B cell (primary cell): Measurements from ENCODE around the gene DTNBP1. TPM values are rescaled to one million over a fixed set of nuclear protein-coding genes. Genes with fewer than 3 reads are reported as not detected.

Experiments used
- ATAC-seq: fragments of 200-7000 bp; cut with Tn5 transposase; one replicate; pipeline ENCODE4 v1.10.0; 2021; ENCODE audit warnings: low read depth, mild to moderate bottlenecking, moderate number of reproducible peaks, moderate library complexity
- CTCF ChIA-PET: fragments of 350-600 bp; sonication (Branson Sonifier 250); formaldehyde crosslinking; loops from one replicate; lab custom pipeline; 2021; ENCODE audit warnings: antibody characterized with exemption, inconsistent platforms; lab: Charles Lee
- POLR2A ChIA-PET: fragments of 350-600 bp; sonication (Branson Sonifier 250); formaldehyde crosslinking; loops from one replicate; lab custom pipeline; 2021; ENCODE audit warnings: antibody characterized with exemption; lab: Charles Lee
- DNase-seq: peaks from one replicate; pipeline ENCODE4 v3.0.0; 2013
- H2AFZ ChIP-seq: 2 replicates; pipeline ENCODE4 v1.6.1; 2012; ENCODE audit warnings: mild to moderate bottlenecking, low read depth, low read length; ENCODE audit not compliant: insufficient read depth, poor library complexity, severe bottlenecking
- H3K27ac ChIP-seq, 2 donors: 1 replicate in 1 of 2; 2 replicates in 1 of 2; pipeline ENCODE4 v1.5.1; 2012 to 2013; ENCODE audit warnings: low read length in 2 of 2, mild to moderate bottlenecking in 2 of 2, moderate library complexity in 1 of 2
- H3K27me3 ChIP-seq, 4 experiments: fragments of 200-600 bp in 1 of 4; sonication (generic) in 1 of 4; replicated peaks in 1 of 4; 1 replicate in 2 of 4; 2 replicates in 2 of 4; pipeline versions ENCODE4 v1.6.1 to v1.7.0; 2013 to 2016; ENCODE audit warnings: low read length in 3 of 4, mild to moderate bottlenecking in 2 of 4, mixed read lengths in 1 of 4, moderate library complexity in 1 of 4; ENCODE audit not compliant: insufficient read depth in 4 of 4, control insufficient read depth in 3 of 4; ENCODE audit errors: control extremely low read depth in 1 of 4
- H3K36me3 ChIP-seq, 2 experiments: replicated peaks in 1 of 2; 1 replicate in 1 of 2; 2 replicates in 1 of 2; pipeline versions ENCODE4 v1.6.1 to v1.7.1; 2013; ENCODE audit warnings: low read length in 1 of 2; ENCODE audit not compliant: insufficient read depth in 2 of 2, control insufficient read depth in 1 of 2; ENCODE audit errors: control extremely low read depth in 1 of 2, extremely low read depth in 1 of 2
- H3K4me1 ChIP-seq, 2 donors: fragments of 200-600 bp in 1 of 2; sonication (generic) in 1 of 2; 1 replicate in 1 of 2; 2 replicates in 1 of 2; pipeline versions ENCODE4 v1.5.1 to v1.6.1; 2013 to 2017; ENCODE audit warnings: low read length in 2 of 2; ENCODE audit not compliant: control insufficient read depth in 2 of 2, insufficient read depth in 2 of 2
- H3K4me2 ChIP-seq: replicated peaks from 2 replicates; pipeline ENCODE3; 2012; ENCODE audit warnings: mild to moderate bottlenecking, low read depth, low read length; ENCODE audit not compliant: poor library complexity, severe bottlenecking
- H3K4me3 ChIP-seq, 5 experiments: fragments of 200-600 bp in 1 of 5; sonication (generic) in 1 of 5; 1 replicate in 3 of 5; 2 replicates in 2 of 5; pipeline versions ENCODE4 v1.5.1 to v1.7.0; 2011 to 2016; ENCODE audit warnings: low read length in 4 of 5, mild to moderate bottlenecking in 4 of 5, low read depth in 2 of 5, control low read depth in 1 of 5, moderate library complexity in 1 of 5; ENCODE audit not compliant: insufficient read depth in 1 of 5; ENCODE audit errors: control extremely low read depth in 1 of 5, extremely low read depth in 1 of 5
- H3K79me2 ChIP-seq: fragments of 200-600 bp; sonication (generic); one replicate; pipeline ENCODE4 v1.6.0; 2016; ENCODE audit warnings: low read length; ENCODE audit not compliant: control insufficient read depth, insufficient read depth
- H3K9ac ChIP-seq: fragments of 200-600 bp; sonication (generic); 2 replicates; pipeline ENCODE4 v1.6.1; 2017; ENCODE audit warnings: mild to moderate bottlenecking, low read length, moderate library complexity
- H3K9me3 ChIP-seq, 3 donors: one replicate each; pipeline versions ENCODE4 v1.6.1 to v1.7.1; 2013; ENCODE audit warnings: low read length in 2 of 3; ENCODE audit not compliant: control insufficient read depth in 2 of 3, insufficient read depth in 1 of 3; ENCODE audit errors: control extremely low read depth in 1 of 3
- H4K20me1 ChIP-seq: 2 replicates; pipeline ENCODE4 v1.6.0; 2012; ENCODE audit warnings: mild to moderate bottlenecking, low read length; ENCODE audit not compliant: insufficient read depth, control insufficient read depth, poor library complexity, severe bottlenecking
- H3K27ac Mint-ChIP-seq: one replicate; pipeline ENCODE4 v1.8.0; 2021; ENCODE audit warnings: mixed read lengths
- H3K27me3 Mint-ChIP-seq: one replicate; pipeline ENCODE4 v1.8.0; 2021; ENCODE audit warnings: mixed read lengths
- H3K4me1 Mint-ChIP-seq: one replicate; pipeline ENCODE4 v1.8.0; 2021; ENCODE audit warnings: mixed read lengths
- H3K4me3 Mint-ChIP-seq: one replicate; pipeline ENCODE4 v1.8.0; 2021; ENCODE audit warnings: mixed read lengths
- H3K9me3 Mint-ChIP-seq: one replicate; pipeline ENCODE4 v1.8.0; 2022; ENCODE audit warnings: mixed read lengths; ENCODE audit not compliant: insufficient read depth
- EZH2 ChIP-seq: IDR thresholded peaks from 2 replicates; pipeline ENCODE4 v1.6.1; 2012; ENCODE audit warnings: borderline replicate concordance, low read depth, mild to moderate bottlenecking, moderate library complexity, low read length; ENCODE audit not compliant: insufficient read depth, poor library complexity, severe bottlenecking
- WGBS: methylation state at CpG from one replicate; pipeline ENCODE4 v1.1.5; 2013; ENCODE audit warnings: missing lambda C conversion rate; ENCODE audit not compliant: insufficient coverage; 5-methylcytosine and 5-hydroxymethylcytosine counted together
- intact Hi-C: fragments of 100-400 bp; cut with micrococcal nuclease; formaldehyde crosslinking; loops from one replicate; pipeline ENCODE4 v1.10.0; 2022
- polyA plus RNA-seq: library from polyadenylated mRNA; depleted of rRNA; stranded (reverse); fragments of >200 nt; gene quantifications from 2 replicates; pipeline ENCODE4 v1.2.3, GENCODE V29; 2012
- total RNA-seq, 2 donors: library from RNA; stranded (reverse); fragments of 120-200 nt in 1 of 2; gene quantifications; 1 replicate in 1 of 2; 2 replicates in 1 of 2; pipeline versions ENCODE4 v1.2.3 to v1.2.4, GENCODE V29; 2013 to 2022
- TF ChIP-seq, protein P1 (sequence below): fragments of 200-600 bp; IDR thresholded peaks from one replicate; pipeline ENCODE4 v1.8.0; 2022; ENCODE audit warnings: antibody characterized with exemption, mild to moderate bottlenecking

The DTNBP1 gene
- total and polyA plus RNA-seq, 2 donors (not counting 1 experiment from before 2014, with no cell fraction given) = 31.4 to 73.0 TPM

DNA sequence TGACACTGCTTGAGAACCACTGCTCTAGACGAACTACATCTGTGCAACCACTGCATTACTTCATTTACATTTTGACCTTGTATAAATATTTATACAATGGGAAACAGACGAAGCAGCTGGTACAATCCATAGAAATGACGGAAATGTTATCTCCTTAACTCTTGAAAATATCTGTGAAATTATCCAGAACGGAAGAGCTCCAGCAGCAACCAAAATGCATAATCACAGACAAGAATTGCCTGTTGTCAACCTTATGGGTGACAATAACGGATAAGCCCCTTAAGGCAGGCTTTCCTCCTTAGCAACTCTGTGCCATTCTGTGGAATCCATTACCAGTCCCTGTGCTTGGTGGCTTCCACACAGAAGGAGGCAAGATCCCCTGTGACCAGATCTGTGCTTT lies 115.4 kb downstream of the DTNBP1 start:
- Mint-ChIP-seq H3K9me3 (peaks cover 4% of the 10 kb centered on the region), H3K4me3 (no peak overlapping the region), H3K27ac (no peak overlapping the region), H3K27me3 (no peaks in the 10 kb centered on the region), H3K4me1 (peaks cover 42% of the 10 kb centered on the region)
- WGBS = 98% methylated on average over 4 of the region's 5 CpGs
- ChIA-PET POLR2A (no interaction called here), CTCF (no interaction called here)
- H3K4me2 ChIP-seq = no peak overlapping the region
- H2AFZ ChIP-seq = no peak overlapping the region
- ATAC-seq (no peak), DNase-seq (no peak)
- H3K27ac ChIP-seq = no peak overlapping the region
- no peak for TF ChIP-seq EZH2
- TF ChIP-seq, protein P1, sequence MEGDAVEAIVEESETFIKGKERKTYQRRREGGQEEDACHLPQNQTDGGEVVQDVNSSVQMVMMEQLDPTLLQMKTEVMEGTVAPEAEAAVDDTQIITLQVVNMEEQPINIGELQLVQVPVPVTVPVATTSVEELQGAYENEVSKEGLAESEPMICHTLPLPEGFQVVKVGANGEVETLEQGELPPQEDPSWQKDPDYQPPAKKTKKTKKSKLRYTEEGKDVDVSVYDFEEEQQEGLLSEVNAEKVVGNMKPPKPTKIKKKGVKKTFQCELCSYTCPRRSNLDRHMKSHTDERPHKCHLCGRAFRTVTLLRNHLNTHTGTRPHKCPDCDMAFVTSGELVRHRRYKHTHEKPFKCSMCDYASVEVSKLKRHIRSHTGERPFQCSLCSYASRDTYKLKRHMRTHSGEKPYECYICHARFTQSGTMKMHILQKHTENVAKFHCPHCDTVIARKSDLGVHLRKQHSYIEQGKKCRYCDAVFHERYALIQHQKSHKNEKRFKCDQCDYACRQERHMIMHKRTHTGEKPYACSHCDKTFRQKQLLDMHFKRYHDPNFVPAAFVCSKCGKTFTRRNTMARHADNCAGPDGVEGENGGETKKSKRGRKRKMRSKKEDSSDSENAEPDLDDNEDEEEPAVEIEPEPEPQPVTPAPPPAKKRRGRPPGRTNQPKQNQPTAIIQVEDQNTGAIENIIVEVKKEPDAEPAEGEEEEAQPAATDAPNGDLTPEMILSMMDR = no peak
- H3K27me3 ChIP-seq = no peaks in the 10 kb centered on the region
- H3K79me2 ChIP-seq = peaks cover 64% of the 10 kb centered on the region
- no peak overlapping the region for H3K4me3 ChIP-seq
- intact Hi-C loops = no loop called here
- no peak overlapping the region for H3K9ac ChIP-seq
- peaks cover 6% of the 10 kb centered on the region for H4K20me1 ChIP-seq
- H3K36me3 ChIP-seq = no peaks in the 10 kb centered on the region
- peaks cover 0 to 14% (median 13%) of the 10 kb centered on the region in 3 donors for H3K9me3 ChIP-seq
- peaks cover 29 to 34% of the 10 kb centered on the region in 2 donors for H3K4me1 ChIP-seq

DNA sequence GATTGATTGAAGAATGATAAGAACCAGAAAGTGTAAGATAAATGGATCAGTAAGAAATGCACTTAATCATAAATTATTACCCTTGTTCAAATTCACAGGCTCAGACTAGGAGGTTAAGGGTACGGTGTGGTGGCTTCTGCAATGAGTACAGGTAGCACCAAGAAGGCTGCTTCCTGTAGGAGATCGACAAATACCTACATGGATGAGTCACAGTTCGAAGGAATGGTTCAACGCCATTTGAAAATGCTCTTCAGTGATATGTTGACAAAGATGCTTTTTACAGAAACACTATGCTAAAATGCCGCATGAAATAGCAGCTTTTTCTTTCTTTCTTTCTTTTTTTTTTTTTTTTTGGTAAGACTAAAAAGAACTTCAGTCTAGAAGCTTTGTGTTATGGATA lies 116.2 kb downstream of the DTNBP1 start:
- Histone ChIP-seq H4K20me1 (peaks cover 6% of the 10 kb centered on the region), H3K27me3 (no peaks in the 10 kb centered on the region), H3K4me2 (no peak overlapping the region), H3K79me2 (peaks cover 71% of the 10 kb centered on the region), H3K9me3 (peaks cover 0 to 14% (median 13%) of the 10 kb centered on the region in 3 donors), H3K27ac (no peak overlapping the region), H3K36me3 (no peaks in the 10 kb centered on the region), H3K9ac (no peak overlapping the region), H3K4me1 (peaks cover 21 to 26% of the 10 kb centered on the region in 2 donors), H2AFZ (no peak overlapping the region), H3K4me3 (no peak overlapping the region)
- intact Hi-C loops = no loop called here
- Mint-ChIP-seq H3K27ac (no peak overlapping the region), H3K9me3 (peaks cover 4% of the 10 kb centered on the region), H3K4me1 (peaks cover 35% of the 10 kb centered on the region), H3K4me3 (no peak overlapping the region), H3K27me3 (no peaks in the 10 kb centered on the region)
- ChIA-PET CTCF (interaction anchor here (0.7 kb wide), 1 partner anchor 1922 kb away, joined by 3 read pairs; no protein-coding TSS in a partner anchor), POLR2A (no interaction called here)
- ATAC-seq (no peak), DNase-seq (no peak)
- WGBS = no CpG with 5 or more reads among the region's 5 CpGs
- TF ChIP-seq, protein P1 = no peak
- no peak for TF ChIP-seq EZH2
